ENCODE measurements around the gene TNRC6C.

Gene TNRC6C

DNA sequence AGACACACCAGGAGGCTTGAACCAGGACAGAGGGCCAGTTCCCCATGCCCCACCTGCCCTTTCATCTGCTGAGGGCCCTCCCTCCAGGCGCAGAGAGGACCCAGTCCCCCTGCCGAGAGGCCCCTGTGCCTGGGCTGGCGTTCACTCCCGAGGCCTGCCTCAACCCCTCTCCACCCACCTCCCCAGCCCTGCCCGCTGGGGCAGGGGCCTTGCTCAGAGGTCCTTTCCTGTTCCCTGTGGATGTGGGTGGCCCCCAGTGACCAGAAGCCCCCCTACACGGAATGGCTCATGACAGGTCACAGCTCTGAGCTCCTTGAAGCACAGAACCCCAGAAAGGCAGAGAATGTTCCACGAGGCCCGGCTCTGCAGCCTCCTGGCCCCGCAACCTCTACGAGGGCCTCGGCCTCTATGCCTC is 163.3 kb downstream of the TNRC6C start:
- TF ChIP-seq, protein P1, sequence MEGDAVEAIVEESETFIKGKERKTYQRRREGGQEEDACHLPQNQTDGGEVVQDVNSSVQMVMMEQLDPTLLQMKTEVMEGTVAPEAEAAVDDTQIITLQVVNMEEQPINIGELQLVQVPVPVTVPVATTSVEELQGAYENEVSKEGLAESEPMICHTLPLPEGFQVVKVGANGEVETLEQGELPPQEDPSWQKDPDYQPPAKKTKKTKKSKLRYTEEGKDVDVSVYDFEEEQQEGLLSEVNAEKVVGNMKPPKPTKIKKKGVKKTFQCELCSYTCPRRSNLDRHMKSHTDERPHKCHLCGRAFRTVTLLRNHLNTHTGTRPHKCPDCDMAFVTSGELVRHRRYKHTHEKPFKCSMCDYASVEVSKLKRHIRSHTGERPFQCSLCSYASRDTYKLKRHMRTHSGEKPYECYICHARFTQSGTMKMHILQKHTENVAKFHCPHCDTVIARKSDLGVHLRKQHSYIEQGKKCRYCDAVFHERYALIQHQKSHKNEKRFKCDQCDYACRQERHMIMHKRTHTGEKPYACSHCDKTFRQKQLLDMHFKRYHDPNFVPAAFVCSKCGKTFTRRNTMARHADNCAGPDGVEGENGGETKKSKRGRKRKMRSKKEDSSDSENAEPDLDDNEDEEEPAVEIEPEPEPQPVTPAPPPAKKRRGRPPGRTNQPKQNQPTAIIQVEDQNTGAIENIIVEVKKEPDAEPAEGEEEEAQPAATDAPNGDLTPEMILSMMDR (IDR thresholded peaks at IDR 0.05; ENCODE audit: low read depth, low read length), result no peak
- no peak overlapping the region for H3K4me3 ChIP-seq (ENCODE audit: low read depth, low read length)

DNA sequence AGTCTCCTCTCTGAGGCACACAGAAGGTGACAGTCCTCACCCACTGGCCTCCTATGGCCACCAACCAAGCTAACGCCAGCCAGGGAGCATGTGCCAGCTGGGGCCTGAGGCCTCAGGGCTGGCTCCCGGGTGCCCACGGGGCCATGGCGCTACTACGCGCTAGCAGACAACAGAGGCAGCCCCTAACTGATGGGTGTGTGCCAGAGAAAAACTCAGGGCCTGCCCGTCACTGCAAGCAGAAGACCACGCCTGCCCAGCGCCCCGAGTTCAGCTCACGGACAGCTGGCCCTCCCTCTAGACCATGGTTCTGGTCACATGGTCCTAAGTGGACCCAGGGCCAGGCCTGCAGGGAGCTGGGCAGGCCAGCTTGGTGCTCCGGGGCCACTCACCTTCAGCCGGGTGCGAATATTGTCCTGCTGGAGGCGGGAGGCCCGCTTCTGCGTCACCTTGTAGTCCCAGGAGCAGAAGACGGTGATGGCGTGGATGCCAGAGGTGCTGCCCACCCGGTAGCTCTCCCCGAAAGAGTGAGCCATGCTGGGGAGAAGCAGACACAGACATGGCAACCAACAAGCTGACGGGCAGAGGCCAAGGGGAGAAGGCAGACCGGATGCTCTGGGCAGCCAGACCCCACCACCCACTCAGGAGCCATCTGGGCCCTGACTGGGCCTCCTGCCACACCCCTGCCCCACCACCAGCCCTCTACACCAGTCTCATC is 163.9 kb downstream of the TNRC6C start:
- TF ChIP-seq, protein P1 (IDR thresholded peaks at IDR 0.05; ENCODE audit: low read depth, low read length), result no peak
- H3K4me3 ChIP-seq (ENCODE audit: low read depth, low read length), result no peak overlapping the region

DNA sequence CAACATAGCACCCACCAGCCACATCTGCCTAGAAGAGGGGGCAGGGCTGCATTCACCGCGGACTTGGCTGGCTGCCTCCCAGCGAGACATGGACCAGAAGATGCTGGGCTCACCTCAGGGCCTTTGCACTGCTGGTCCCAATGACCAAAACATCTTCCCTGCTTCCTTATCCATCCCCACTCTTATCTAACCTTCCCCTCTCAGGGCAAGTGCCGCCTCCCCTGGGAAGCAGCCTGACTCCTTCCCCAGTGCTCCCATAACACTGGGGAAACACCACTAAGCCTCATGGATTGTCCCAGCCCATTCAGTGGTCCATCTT is 164.4 kb downstream of the TNRC6C start:
- TF ChIP-seq, protein P1 (IDR thresholded peaks at IDR 0.05; ENCODE audit: low read depth, low read length), result no peak
- no peak overlapping the region for H3K4me3 ChIP-seq (ENCODE audit: low read depth, low read length)

DNA sequence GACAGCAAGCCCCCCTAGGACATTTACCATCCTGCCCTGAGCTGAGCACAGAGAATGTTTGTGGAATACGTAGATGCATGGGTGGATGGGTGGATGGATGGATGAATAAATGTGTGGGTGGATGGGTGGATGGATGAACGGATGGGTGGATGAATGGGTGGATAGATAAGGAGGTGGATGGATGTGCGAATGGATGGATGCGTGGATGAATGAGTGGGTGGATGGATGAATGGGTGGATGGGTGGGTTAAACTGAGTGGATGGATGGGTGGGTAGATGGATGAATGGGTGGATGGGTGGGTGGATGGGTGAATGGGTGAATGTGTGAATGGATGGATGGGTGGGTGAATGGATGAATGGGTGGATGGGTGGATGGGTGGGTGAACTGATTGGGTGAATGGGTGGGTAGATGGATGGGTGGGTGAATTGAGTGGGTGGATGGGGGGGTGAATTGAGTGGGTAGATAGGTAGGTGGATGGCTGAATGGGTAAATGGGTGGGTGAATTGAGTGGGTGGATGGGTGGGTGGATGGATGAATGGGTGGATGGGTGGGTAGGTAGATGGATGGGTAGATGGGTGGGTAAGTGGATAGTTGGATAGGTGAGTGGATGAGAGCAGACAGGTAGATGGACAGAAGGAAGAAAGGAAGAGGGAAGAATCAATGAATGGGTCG is 164.9 kb downstream of the TNRC6C start:
- TF ChIP-seq, protein P1 (IDR thresholded peaks at IDR 0.05; ENCODE audit: low read depth, low read length), result no peak
- no peak overlapping the region for H3K4me3 ChIP-seq (ENCODE audit: low read depth, low read length)

DNA sequence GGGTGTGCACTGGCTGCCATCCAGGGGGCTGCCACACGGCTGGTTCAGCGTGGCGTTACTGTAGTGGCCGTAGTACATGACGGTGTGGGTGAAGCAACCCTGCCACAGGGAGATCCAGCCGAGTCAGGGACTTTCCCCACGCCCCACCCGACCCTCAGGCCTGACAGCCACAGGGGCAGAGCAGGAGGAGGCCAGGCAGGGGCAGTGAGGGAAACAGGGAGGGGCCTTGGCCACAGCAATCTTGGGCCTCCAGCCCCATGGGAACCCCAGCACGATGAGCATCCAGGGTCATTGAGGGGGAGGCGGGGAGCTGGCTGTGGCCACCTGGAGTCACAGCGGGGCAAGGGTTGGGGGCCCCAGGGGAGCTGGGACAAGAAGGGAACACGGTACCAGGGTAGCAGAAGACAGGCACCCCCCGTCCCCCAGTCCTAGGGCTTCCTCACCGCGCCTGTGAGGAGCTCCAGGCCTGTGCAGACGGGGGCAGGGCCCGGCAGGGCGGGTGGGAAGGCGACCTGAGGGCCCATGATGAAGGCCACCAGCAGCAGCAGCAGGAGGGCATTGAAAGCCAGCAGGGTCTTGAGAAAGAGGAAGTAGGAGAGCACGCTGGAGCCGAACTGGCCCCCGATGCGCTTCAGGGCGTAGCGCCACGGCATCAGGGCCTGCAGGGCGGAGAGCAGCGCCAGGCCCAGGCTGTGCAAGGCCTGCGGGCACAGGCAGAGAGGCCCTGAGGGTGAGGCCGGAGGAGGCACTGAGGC is 165.8 kb downstream of the TNRC6C start:
- H3K4me3 ChIP-seq (ENCODE audit: low read depth, low read length), result no peak overlapping the region
- TF ChIP-seq, protein P1 (IDR thresholded peaks at IDR 0.05; ENCODE audit: low read depth, low read length), result no peak

DNA sequence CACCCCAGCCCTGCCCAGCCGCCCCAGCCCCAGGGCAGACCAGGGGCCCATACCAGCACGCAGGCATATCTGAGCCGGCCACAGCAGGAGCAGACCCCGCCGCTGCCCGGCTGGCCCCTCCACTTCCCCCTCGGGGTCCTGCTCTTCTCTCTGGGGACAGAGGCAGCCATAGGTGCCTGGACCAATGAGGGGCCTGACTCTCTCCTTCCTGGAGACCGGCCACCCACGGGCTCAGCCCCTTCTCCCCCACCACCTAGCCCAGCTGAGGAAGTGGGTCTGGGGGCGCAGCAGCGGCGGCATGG is 166.3 kb downstream of the TNRC6C start:
- H3K4me3 ChIP-seq (ENCODE audit: low read depth, low read length), result no peak overlapping the region
- TF ChIP-seq, protein P1 (IDR thresholded peaks at IDR 0.05; ENCODE audit: low read depth, low read length), result no peak
